Type B pancreatic cell (in vitro differentiated cells): Measurements from ENCODE around the gene CDH5. TPM values are rescaled to one million over a fixed set of nuclear protein-coding genes. Genes with fewer than 3 reads are reported as not detected.

Experiments used
- DNase-seq: peaks from one replicate; pipeline ENCODE4 v3.0.0; 2021; ENCODE audit warnings: mixed read lengths; ENCODE audit not compliant: unreplicated experiment; ENCODE audit errors: extremely low spot score
- H3K27ac Mint-ChIP-seq: 2 replicates; pipeline ENCODE4 v1.8.0; 2021; ENCODE audit warnings: mild to moderate bottlenecking, mixed read lengths
- H3K27me3 Mint-ChIP-seq: 2 replicates; pipeline ENCODE4 v1.8.0; 2021; ENCODE audit warnings: mixed read lengths
- H3K36me3 Mint-ChIP-seq: 2 replicates; pipeline ENCODE4 v1.8.0; 2021; ENCODE audit warnings: mixed read lengths
- H3K4me1 Mint-ChIP-seq: one replicate; pipeline ENCODE4 v1.8.0; 2021; ENCODE audit warnings: mixed read lengths; ENCODE audit not compliant: unreplicated experiment
- H3K4me3 Mint-ChIP-seq: 2 replicates; pipeline ENCODE4 v1.8.0; 2021; ENCODE audit warnings: mild to moderate bottlenecking, mixed read lengths
- H3K9me3 Mint-ChIP-seq: 2 replicates; pipeline ENCODE4 v1.8.0; 2021; ENCODE audit warnings: mixed read lengths
- total RNA-seq: library from RNA; stranded (reverse); gene quantifications from 2 replicates; pipeline ENCODE4 v1.2.1, GENCODE V29; 2021; ENCODE audit warnings: low replicate concordance
- TF ChIP-seq, protein P1 (sequence below): fragments of 200-600 bp; sonication (generic); conservative IDR thresholded peaks from 2 replicates; pipeline ENCODE4 v1.5.0; 2021; ENCODE audit warnings: antibody characterized with exemption, mild to moderate bottlenecking

Gene CDH5
- total RNA-seq, 1 donor from 2014 or later: 0.46 TPM

DNA sequence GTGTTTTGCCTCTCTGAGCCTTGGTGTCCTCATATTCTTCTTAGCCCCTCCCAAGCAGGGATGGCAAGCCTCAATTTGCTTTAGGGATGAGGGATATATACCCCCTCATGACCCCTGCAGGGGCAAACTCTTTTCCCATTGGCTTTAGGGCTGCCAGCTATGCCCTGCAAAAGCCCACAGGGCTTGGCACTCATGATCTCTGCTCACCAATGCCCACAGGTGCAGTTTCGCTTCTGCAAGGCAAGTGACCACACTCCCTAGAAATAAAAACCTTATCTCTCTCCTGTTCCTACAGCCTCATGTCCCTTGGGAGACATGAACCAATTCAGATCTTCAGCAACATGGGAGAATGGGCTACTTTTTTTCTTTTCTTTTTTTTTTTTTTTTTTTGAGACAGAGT is 69.4 kb downstream of the CDH5 start:
- Mint-ChIP-seq H3K36me3 (no peaks in the 10 kb centered on the region), H3K27me3 (peaks cover 40% of the 10 kb centered on the region), H3K4me1 (no peaks in the 10 kb centered on the region), H3K27ac (no peak overlapping the region), H3K4me3 (no peak overlapping the region), H3K9me3 (no peaks in the 10 kb centered on the region)
- DNase-seq: no peak
- TF ChIP-seq, protein P1, sequence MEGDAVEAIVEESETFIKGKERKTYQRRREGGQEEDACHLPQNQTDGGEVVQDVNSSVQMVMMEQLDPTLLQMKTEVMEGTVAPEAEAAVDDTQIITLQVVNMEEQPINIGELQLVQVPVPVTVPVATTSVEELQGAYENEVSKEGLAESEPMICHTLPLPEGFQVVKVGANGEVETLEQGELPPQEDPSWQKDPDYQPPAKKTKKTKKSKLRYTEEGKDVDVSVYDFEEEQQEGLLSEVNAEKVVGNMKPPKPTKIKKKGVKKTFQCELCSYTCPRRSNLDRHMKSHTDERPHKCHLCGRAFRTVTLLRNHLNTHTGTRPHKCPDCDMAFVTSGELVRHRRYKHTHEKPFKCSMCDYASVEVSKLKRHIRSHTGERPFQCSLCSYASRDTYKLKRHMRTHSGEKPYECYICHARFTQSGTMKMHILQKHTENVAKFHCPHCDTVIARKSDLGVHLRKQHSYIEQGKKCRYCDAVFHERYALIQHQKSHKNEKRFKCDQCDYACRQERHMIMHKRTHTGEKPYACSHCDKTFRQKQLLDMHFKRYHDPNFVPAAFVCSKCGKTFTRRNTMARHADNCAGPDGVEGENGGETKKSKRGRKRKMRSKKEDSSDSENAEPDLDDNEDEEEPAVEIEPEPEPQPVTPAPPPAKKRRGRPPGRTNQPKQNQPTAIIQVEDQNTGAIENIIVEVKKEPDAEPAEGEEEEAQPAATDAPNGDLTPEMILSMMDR: no peak

DNA sequence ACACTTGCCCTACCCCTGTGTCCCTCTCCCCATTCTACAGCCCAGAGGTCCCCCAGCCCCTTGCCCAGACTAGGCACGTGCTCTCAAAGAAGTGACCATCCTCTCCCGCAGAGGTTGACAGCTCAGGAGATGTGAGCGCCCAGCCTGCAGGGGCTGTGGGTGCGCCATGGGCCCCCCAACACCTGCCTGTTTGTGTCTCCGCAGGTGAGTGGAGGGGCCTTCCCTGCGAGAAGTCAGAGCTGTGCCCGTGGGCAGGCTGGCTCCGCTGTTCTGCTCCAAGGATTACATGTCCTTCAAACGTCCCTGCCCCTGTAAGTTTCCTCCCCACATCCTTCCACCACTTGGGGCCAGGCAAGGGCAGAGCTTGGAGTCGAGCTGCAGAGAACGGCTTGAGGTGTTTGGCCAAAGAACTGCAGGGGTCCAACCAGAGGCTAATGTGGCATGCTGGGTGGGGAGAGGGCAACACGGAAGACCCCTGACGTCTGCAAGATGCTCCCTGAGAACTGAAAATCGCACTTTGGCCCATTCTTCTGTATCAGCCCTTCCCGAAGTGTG is 71.0 kb downstream of the CDH5 start:
- Mint-ChIP-seq H3K27ac (no peak overlapping the region), H3K4me3 (no peak overlapping the region), H3K4me1 (no peaks in the 10 kb centered on the region), H3K27me3 (peaks cover 31% of the 10 kb centered on the region), H3K9me3 (no peaks in the 10 kb centered on the region), H3K36me3 (no peaks in the 10 kb centered on the region)
- TF ChIP-seq, protein P1: no peak
- DNase-seq: no peak

DNA sequence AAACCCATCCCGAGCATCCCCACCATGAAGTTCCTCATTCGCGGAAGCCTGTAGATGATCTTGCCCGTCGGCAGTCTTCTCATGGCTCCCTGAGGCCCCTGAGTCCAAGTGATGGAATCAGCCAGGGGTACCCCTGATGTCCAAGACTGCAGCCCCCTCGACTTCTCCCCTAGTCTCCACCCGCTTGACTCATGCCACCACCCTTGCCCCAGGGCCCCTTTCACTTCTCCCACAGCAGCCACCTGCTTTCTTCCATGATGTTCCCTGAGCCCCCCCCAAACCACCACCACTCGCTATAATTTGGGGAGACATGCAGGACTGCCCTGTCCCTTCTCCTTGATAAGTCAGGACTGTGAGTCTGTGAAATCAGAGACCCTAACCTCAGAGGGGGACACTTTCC is 72.0 kb downstream of the CDH5 start:
- H3K27ac Mint-ChIP-seq: no peak overlapping the region
- H3K4me1 Mint-ChIP-seq: no peaks in the 10 kb centered on the region
- H3K9me3 Mint-ChIP-seq: no peaks in the 10 kb centered on the region
- peaks cover 29% of the 10 kb centered on the region for H3K27me3 Mint-ChIP-seq
- TF ChIP-seq, protein P1: no peak
- no peaks in the 10 kb centered on the region for H3K36me3 Mint-ChIP-seq
- no peak for DNase-seq
- no peak overlapping the region for H3K4me3 Mint-ChIP-seq

DNA sequence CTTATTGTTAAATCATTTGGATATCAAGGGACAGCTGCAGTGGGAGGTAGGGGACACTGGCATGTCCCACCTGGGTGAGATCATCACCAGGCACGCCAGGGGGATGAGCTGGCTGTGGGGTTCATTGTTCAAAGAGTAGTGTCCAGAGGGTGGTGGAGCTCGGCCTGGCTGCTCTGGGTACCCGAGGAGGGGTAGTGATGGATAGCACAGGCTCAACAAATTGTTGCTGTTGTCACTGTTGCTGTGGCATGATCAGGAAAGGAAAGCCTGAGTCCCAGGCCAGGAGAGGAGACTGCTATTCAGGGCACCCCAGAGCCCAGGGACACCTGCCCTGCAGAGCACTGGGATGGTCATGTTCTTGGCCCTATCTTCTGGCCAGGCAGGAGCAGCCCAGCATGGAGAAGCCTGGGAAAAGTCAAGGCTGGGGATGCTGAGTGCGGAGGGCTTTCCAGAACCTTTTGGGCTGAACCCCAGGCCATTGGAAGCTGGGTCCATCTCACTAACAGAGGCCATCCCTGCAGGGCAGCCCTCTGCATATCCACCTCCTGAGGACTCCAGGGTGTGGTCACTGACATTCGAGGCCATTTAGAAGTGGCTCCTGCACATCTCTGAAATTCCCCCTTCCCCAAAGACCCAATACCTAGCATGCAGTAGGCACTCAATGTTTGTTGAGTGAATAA is 72.7 kb downstream of the CDH5 start:
- DNase-seq: no peak
- Mint-ChIP-seq H3K27me3 (peaks cover 35% of the 10 kb centered on the region), H3K27ac (no peak overlapping the region), H3K4me3 (no peak overlapping the region), H3K4me1 (no peaks in the 10 kb centered on the region), H3K36me3 (no peaks in the 10 kb centered on the region), H3K9me3 (no peaks in the 10 kb centered on the region)
- TF ChIP-seq, protein P1: no peak

DNA sequence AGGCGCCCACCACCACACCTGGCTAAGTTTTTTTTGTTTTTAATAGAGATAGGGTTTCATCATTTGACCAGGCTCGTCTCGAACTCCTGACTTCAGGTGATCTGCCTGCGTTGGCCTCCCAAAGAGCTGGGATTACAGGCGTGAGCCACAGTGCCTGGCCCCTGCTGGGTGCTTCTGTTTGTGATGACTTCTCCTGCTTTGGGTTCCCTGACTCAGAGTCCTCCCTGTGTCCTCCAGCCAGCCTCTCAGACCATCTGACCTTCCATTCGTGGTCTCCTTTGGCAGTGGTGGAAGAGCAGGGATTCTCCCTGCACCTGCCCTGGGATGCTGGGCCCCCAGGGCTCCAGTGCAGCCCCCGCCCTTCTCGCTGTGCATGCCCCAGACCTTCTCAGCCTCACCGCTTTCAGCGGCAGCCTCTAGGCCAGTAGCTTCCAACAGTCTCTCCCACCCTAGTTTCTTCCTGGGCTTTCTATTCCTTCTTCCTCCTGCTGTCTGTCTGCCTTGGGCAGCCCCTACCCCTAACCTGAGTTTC is 73.8 kb downstream of the CDH5 start:
- Mint-ChIP-seq H3K36me3 (no peaks in the 10 kb centered on the region), H3K27me3 (peaks cover 37% of the 10 kb centered on the region), H3K9me3 (no peaks in the 10 kb centered on the region), H3K27ac (no peak overlapping the region), H3K4me1 (no peaks in the 10 kb centered on the region), H3K4me3 (no peak overlapping the region)
- TF ChIP-seq, protein P1: no peak
- no peak for DNase-seq
